HG03108 (cell line): ENCODE results near the gene DYNLT2B.
"Not testable (repeated sequence)": the region's sequence is repeated elsewhere in the genome, so short reads cannot be mapped to it uniquely, and the experiment has no call there.

Experiments used
- ATAC-seq: cut with Tn5 transposase; IDR thresholded peaks from one replicate; pipeline ENCODE4 v1.9.1; 2021; ENCODE audit warnings: moderate library complexity; ENCODE audit not compliant: unreplicated experiment

Gene DYNLT2B

GRCh38 chr3:196317687-196318467 is at the start of gene DYNLT2B:
Gene DYNLT2B, minus strand, starts transcription at chr3:196318240. Its CDS starts 88 bp downstream, at chr3:196318152.
- peak; percentile 79 for ATAC-seq

GRCh38 chr3:196365736-196366135 is 47.7 kb upstream of the DYNLT2B start:
- ATAC-seq, result no peak

- no peak for ATAC-seq
Measured at GRCh38 chr3:196360586-196360985, 42.5 kb upstream of the DYNLT2B start.

GRCh38 chr3:196358540-196358939 is 40.5 kb upstream of the DYNLT2B start:
- not testable (repeated sequence) for ATAC-seq

GRCh38 chr3:196357905-196358304 is 39.9 kb upstream of the DYNLT2B start:
- ATAC-seq, result no peak

- ATAC-seq, result no peak
Measured at GRCh38 chr3:196356556-196356955, 38.5 kb upstream of the DYNLT2B start.

GRCh38 chr3:196355668-196356067 is 37.6 kb upstream of the DYNLT2B start:
- ATAC-seq, result no peak

GRCh38 chr3:196354132-196354531 is 36.1 kb upstream of the DYNLT2B start:
- ATAC-seq, result no peak

GRCh38 chr3:196351541-196351940 is 33.5 kb upstream of the DYNLT2B start:
- ATAC-seq, result no peak

- no peak for ATAC-seq
Measured at GRCh38 chr3:196350067-196350466, 32.0 kb upstream of the DYNLT2B start.

GRCh38 chr3:196348698-196349097 is 30.7 kb upstream of the DYNLT2B start:
- no peak for ATAC-seq

GRCh38 chr3:196344663-196345062 is 26.6 kb upstream of the DYNLT2B start:
- no peak for ATAC-seq

GRCh38 chr3:196343917-196344316 is 25.9 kb upstream of the DYNLT2B start:
- ATAC-seq, result not testable (repeated sequence)

GRCh38 chr3:196341137-196341536 is 23.1 kb upstream of the DYNLT2B start:
- no peak for ATAC-seq

GRCh38 chr3:196340466-196340865 is 22.4 kb upstream of the DYNLT2B start:
- no peak for ATAC-seq

- ATAC-seq, result no peak
Measured at GRCh38 chr3:196339493-196340254, 21.6 kb upstream of the DYNLT2B start.

GRCh38 chr3:196339044-196339443 is 21.0 kb upstream of the DYNLT2B start:
- ATAC-seq, result no peak

GRCh38 chr3:196336319-196337145 is 18.5 kb upstream of the DYNLT2B start:
- no peak for ATAC-seq

GRCh38 chr3:196335503-196335948 is 17.5 kb upstream of the DYNLT2B start:
- no peak for ATAC-seq

- no peak for ATAC-seq
Measured at GRCh38 chr3:196334982-196335381, 16.9 kb upstream of the DYNLT2B start.

GRCh38 chr3:196332168-196332567 is 14.1 kb upstream of the DYNLT2B start:
- no peak for ATAC-seq
